Hepatocyte (in vitro differentiated cells): ENCODE data around the gene PRRG1. TPM values are rescaled to one million over a fixed set of nuclear protein-coding genes. Genes with fewer than 3 reads are reported as not detected.

ENCODE experiments used
- DNase-seq: peaks from one replicate; pipeline ENCODE4 v3.0.0-alpha.2; 2016; ENCODE audit warnings: low spot score
- H2AFZ ChIP-seq: fragments of 200-600 bp; sonication (generic); 2 replicates; pipeline ENCODE4 v1.6.0; 2016; ENCODE audit warnings: antibody characterized with exemption, mild to moderate bottlenecking
- H3K27ac ChIP-seq: fragments of 200-600 bp; sonication (generic); 2 replicates; pipeline ENCODE4 v1.5.1; 2016; ENCODE audit warnings: mild to moderate bottlenecking
- H3K27me3 ChIP-seq: fragments of 200-600 bp; sonication (generic); 2 replicates; pipeline ENCODE4 v1.6.1; 2016
- H3K36me3 ChIP-seq: fragments of 200-600 bp; sonication (generic); replicated peaks from 2 replicates; pipeline ENCODE4 v1.5.1; 2016; ENCODE audit warnings: low read depth; ENCODE audit not compliant: insufficient read depth
- H3K4me1 ChIP-seq: fragments of 200-600 bp; sonication (generic); 2 replicates; pipeline ENCODE4 v1.5.1; 2016; ENCODE audit warnings: mild to moderate bottlenecking, moderate library complexity; ENCODE audit not compliant: insufficient read depth
- H3K4me2 ChIP-seq: fragments of 200-600 bp; sonication (generic); 2 replicates; pipeline ENCODE4 v1.6.0; 2016
- H3K4me3 ChIP-seq: fragments of 200-600 bp; sonication (generic); 2 replicates; pipeline ENCODE4 v1.5.1; 2016; ENCODE audit warnings: mild to moderate bottlenecking
- H3K79me2 ChIP-seq: fragments of 200-600 bp; sonication (generic); 2 replicates; pipeline ENCODE4 v1.6.0; 2017; ENCODE audit warnings: mild to moderate bottlenecking
- H3K9me2 ChIP-seq: fragments of 200-600 bp; sonication (generic); replicated peaks from 2 replicates; pipeline ENCODE4 v1.6.0; 2017; ENCODE audit warnings: mild to moderate bottlenecking; ENCODE audit not compliant: insufficient read depth
- H3K9me3 ChIP-seq: fragments of 200-600 bp; sonication (generic); 2 replicates; pipeline ENCODE4 v1.5.1; 2016; ENCODE audit warnings: low read depth, mild to moderate bottlenecking
- H4K20me1 ChIP-seq: fragments of 200-600 bp; sonication (generic); 2 replicates; pipeline ENCODE4 v1.6.0; 2016; ENCODE audit warnings: mild to moderate bottlenecking; ENCODE audit not compliant: insufficient read depth, poor library complexity, severe bottlenecking
- EZH2 ChIP-seq: fragments of 200-600 bp; sonication (generic); IDR thresholded peaks from 2 replicates; pipeline ENCODE4 v1.6.1; 2016; ENCODE audit warnings: antibody characterized with exemption, mild to moderate bottlenecking, borderline replicate concordance
- EZH2phosphoT487 ChIP-seq: fragments of 200-600 bp; sonication (generic); IDR thresholded peaks from one replicate; pipeline ENCODE4 v1.6.1; 2018; ENCODE audit warnings: antibody characterized with exemption, mild to moderate bottlenecking, low read depth, moderate library complexity; ENCODE audit not compliant: unreplicated experiment, severe bottlenecking
- WGBS: methylation state at CpG from one replicate; pipeline ENCODE4 v1.1.6; 2016; ENCODE audit warnings: low lambda C conversion rate; ENCODE audit errors: missing lambda C conversion rate; 5-methylcytosine and 5-hydroxymethylcytosine counted together
- polyA plus RNA-seq: library from polyadenylated mRNA; unstranded; fragments of >200 nt; fragmentation: Nextera tagmentation; extraction: Ambion mirVana; gene quantifications from 2 replicates; pipeline ENCODE4 v1.2.1, GENCODE V29; 2016
- total RNA-seq: library from RNA; depleted of rRNA; stranded (reverse); fragments of >200 nt; gene quantifications from 2 replicates; pipeline ENCODE4 v1.2.3, GENCODE V29; 2014
- TF ChIP-seq, protein P1 (sequence below): fragments of 200-600 bp; sonication (generic); IDR thresholded peaks from 2 replicates; pipeline ENCODE4 v1.5.1; 2016; ENCODE audit warnings: antibody characterized with exemption, mild to moderate bottlenecking; ENCODE audit not compliant: poor library complexity

PRRG1 gene
- total and polyA plus RNA-seq, 2 experiments from 2014 or later: 16.8 to 36.5 TPM

DNA sequence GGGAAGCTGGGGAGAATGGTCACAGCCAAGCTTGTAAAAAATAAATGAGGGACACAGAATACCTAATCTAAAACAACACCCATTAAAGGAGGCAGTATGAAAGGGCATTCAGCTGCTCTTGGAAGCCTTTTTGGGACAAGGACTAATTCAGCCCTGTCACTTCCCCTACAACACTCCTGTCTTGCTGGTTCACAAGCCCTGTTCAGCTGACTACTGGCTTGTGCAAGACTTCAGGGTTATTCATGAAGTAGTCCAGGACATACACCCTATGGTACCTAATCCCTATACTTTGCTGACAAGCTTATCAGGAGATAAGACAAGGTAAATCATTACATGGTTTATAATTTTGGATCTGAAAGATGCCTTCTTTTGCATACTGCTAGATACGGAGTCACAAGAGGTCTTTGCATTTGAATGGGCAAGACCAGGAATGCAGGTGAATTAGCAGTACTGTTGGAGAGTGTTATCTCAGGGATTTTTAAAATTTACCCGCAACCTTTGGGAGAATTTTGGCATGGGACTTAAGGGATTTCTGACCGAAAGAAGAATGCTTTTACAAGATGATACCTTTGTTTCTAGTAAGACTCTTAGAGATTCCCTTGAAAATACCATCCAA lies 119.1 kb downstream of the PRRG1 start:
- peak; percentile 10 for DNase-seq
- Histone ChIP-seq H3K4me3 (no peak overlapping the region), H3K36me3 (no peaks in the 10 kb centered on the region), H4K20me1 (no peaks in the 10 kb centered on the region), H3K79me2 (no peaks in the 10 kb centered on the region), H3K9me2 (no peaks in the 10 kb centered on the region), H2AFZ (no peak overlapping the region), H3K27me3 (no peaks in the 10 kb centered on the region), H3K4me2 (no peak overlapping the region), H3K27ac (no peak overlapping the region), H3K4me1 (peaks cover 5% of the 10 kb centered on the region), H3K9me3 (no peaks in the 10 kb centered on the region)
- TF ChIP-seq EZH2phosphoT487 (no peak), EZH2 (no peak)
- TF ChIP-seq, protein P1, sequence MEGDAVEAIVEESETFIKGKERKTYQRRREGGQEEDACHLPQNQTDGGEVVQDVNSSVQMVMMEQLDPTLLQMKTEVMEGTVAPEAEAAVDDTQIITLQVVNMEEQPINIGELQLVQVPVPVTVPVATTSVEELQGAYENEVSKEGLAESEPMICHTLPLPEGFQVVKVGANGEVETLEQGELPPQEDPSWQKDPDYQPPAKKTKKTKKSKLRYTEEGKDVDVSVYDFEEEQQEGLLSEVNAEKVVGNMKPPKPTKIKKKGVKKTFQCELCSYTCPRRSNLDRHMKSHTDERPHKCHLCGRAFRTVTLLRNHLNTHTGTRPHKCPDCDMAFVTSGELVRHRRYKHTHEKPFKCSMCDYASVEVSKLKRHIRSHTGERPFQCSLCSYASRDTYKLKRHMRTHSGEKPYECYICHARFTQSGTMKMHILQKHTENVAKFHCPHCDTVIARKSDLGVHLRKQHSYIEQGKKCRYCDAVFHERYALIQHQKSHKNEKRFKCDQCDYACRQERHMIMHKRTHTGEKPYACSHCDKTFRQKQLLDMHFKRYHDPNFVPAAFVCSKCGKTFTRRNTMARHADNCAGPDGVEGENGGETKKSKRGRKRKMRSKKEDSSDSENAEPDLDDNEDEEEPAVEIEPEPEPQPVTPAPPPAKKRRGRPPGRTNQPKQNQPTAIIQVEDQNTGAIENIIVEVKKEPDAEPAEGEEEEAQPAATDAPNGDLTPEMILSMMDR: no peak
- 66% methylated on average over 3 of the region's 3 CpGs for WGBS

DNA sequence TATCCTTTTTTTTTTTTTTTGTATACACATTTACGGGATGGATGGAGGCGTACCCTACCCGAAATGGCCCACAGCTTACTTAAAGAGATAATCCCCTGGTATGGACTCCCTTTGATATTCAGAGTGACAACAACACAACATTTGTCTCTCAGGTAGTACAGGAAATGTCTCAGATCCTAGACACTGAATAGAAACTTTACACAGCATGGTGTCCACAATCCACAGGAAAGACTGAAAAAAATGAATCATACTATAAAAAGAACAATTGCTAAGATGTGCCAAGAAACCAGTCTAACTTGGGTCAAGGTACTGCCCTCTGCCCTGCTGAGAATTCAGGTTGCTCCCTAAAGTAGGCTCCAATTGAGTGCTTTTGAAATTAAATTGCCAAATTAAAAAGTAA lies 121.5 kb downstream of the PRRG1 start:
- DNase-seq: no peak
- peaks cover 5% of the 10 kb centered on the region for H3K4me1 ChIP-seq
- H3K9me2 ChIP-seq: no peaks in the 10 kb centered on the region
- 95% methylated on average over 3 of the region's 3 CpGs for WGBS
- no peaks in the 10 kb centered on the region for H3K36me3 ChIP-seq
- no peaks in the 10 kb centered on the region for H3K9me3 ChIP-seq
- no peaks in the 10 kb centered on the region for H3K79me2 ChIP-seq
- no peak overlapping the region for H2AFZ ChIP-seq
- no peak overlapping the region for H3K4me3 ChIP-seq
- H3K27me3 ChIP-seq: no peaks in the 10 kb centered on the region
- no peak overlapping the region for H3K27ac ChIP-seq
- no peak overlapping the region for H3K4me2 ChIP-seq
- H4K20me1 ChIP-seq: no peaks in the 10 kb centered on the region
- TF ChIP-seq EZH2 (no peak), EZH2phosphoT487 (no peak)
- TF ChIP-seq, protein P1: no peak

DNA sequence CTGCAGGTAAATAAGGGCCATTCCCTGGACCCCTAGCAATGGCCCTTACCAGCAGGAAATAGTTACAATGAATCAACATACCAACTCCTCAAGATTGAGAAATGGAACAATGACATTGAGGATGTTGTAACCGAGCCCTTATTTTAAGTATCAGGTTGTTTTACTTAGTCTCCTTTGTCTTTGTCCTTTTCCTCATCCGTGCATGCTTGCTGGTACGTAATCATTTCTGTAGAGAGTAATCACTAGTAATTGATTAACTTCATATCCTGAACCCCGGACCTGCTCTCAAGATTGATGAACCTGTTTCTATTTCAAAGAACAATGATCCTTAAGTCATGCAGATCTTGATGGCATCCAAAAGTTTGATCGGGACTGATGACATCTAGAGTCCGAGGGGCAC lies 123.7 kb downstream of the PRRG1 start:
- H3K9me3 ChIP-seq: no peaks in the 10 kb centered on the region
- H2AFZ ChIP-seq: no peak overlapping the region
- peaks cover 2% of the 10 kb centered on the region for H3K4me1 ChIP-seq
- H3K4me3 ChIP-seq: no peak overlapping the region
- no peak overlapping the region for H3K27ac ChIP-seq
- DNase-seq: no peak
- no peak overlapping the region for H3K4me2 ChIP-seq
- H3K36me3 ChIP-seq: no peaks in the 10 kb centered on the region
- 72% methylated on average over 6 of the region's 6 CpGs for WGBS
- H3K9me2 ChIP-seq: no peaks in the 10 kb centered on the region
- TF ChIP-seq EZH2phosphoT487 (no peak), EZH2 (no peak)
- TF ChIP-seq, protein P1: no peak
- no peaks in the 10 kb centered on the region for H3K79me2 ChIP-seq
- no peaks in the 10 kb centered on the region for H3K27me3 ChIP-seq
- H4K20me1 ChIP-seq: no peaks in the 10 kb centered on the region

DNA sequence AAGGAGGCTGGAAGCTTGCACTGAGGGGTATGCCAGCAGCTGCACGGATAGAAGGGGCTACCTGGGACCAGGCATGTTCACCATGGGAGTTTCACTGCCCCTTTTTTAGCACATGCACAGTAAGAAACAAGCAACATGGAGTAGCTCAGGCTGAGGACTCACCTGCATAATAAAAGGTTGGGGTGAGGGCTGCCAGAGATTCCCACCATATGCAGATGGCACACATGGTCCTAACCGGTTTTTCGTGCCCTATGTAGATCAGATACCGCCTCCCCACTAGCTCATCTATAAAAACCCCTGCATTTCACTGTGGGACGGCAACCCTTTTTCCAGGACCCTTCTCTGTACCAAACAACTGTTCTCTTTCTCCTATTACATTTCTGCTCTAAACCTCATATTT lies 125.3 kb downstream of the PRRG1 start:
- Histone ChIP-seq H3K27ac (no peak overlapping the region), H2AFZ (no peak overlapping the region), H3K4me3 (no peak overlapping the region), H3K9me2 (no peaks in the 10 kb centered on the region), H3K4me2 (no peak overlapping the region), H3K4me1 (no peaks in the 10 kb centered on the region), H3K79me2 (no peaks in the 10 kb centered on the region), H3K27me3 (no peaks in the 10 kb centered on the region), H3K36me3 (no peaks in the 10 kb centered on the region), H4K20me1 (no peaks in the 10 kb centered on the region), H3K9me3 (no peaks in the 10 kb centered on the region)
- no peak for TF ChIP-seq EZH2phosphoT487
- TF ChIP-seq, protein P1: no peak
- no peak for TF ChIP-seq EZH2
- no peak for DNase-seq
- WGBS: 82% methylated on average over 5 of the region's 5 CpGs
